Muscle layer of colon (tissue), 2 donors: ENCODE data around the gene FAM240B.

ENCODE experiments used
- H3K27ac ChIP-seq: one replicate; pipeline ENCODE4 v1.7.0; 2013; ENCODE audit warnings: low read depth, mild to moderate bottlenecking, low read length, moderate library complexity
- H3K27me3 ChIP-seq, 2 donors: one replicate each; pipeline ENCODE4 v1.7.0; 2013; ENCODE audit warnings: low read length in 2 of 2, mild to moderate bottlenecking in 2 of 2; ENCODE audit not compliant: insufficient read depth in 2 of 2, control insufficient read depth in 1 of 2
- H3K36me3 ChIP-seq: one replicate; pipeline ENCODE4 v1.7.0; 2013; ENCODE audit warnings: mild to moderate bottlenecking, low read length; ENCODE audit not compliant: insufficient read depth
- H3K4me1 ChIP-seq: one replicate; pipeline ENCODE4 v1.7.0; 2013; ENCODE audit warnings: mild to moderate bottlenecking, low read length; ENCODE audit not compliant: insufficient read depth
- H3K4me3 ChIP-seq, 2 donors: one replicate each; pipeline ENCODE4 v1.7.0; 2013; ENCODE audit warnings: low read length in 2 of 2, low read depth in 1 of 2, mild to moderate bottlenecking in 1 of 2, moderate library complexity in 1 of 2
- H3K9ac ChIP-seq: one replicate; pipeline ENCODE4 v1.7.0; 2013; ENCODE audit warnings: low read length
- H3K9me3 ChIP-seq: one replicate; pipeline ENCODE4 v1.7.0; 2013; ENCODE audit warnings: mild to moderate bottlenecking, low read length
- donor health status: abdominal sarcoma.
- donor health status: Adenocarcinoma of cecum.

The FAM240B gene

DNA sequence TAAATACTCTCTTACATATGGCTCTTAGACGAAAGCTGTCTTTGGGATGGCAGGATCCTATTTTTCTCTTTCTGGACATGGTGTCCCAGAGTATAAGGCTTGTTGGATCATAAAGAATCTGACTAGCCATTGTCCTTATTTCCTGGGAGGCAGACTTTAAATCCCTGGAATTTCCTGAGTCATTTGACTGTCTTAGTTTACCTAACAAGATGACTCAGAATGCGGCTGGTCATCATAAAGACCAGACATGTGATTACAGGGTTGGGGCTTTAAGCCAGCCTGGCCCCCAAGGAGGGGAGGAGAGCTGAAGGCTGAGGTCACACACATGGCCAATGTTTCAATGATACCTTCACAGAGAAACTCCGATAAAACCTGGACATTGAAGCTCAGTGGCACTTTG is 37.2 kb downstream of the FAM240B start:
- Histone ChIP-seq H3K36me3 (no peaks in the 10 kb centered on the region), H3K27me3 (no peaks in the 10 kb centered on the region), H3K4me1 (no peaks in the 10 kb centered on the region), H3K4me3 (no peak overlapping the region), H3K27ac (no peak overlapping the region), H3K9ac (no peak overlapping the region), H3K9me3 (no peaks in the 10 kb centered on the region)

DNA sequence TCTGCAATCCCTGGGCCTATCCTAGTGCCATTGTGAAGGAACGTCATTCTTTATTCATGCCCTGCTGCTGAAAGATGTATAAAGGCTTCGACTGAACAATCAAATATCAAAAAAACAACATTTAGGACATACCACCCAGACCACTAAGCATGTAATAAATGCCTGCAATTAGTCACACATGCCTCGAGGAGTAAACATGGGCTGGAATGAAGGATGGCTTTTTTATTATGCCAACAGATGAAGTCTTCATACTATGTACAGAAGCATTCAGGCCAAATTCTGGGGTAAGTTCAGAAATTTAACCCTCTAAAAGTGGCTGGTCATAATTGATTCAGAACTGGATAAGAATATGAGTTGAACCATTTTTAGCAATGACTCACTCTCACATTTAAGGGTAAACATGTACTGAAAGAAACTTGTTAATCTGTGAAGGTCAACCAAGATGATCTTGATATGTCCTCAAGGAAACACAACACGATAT is 38.1 kb downstream of the FAM240B start:
- no peaks in the 10 kb centered on the region for H3K4me1 ChIP-seq
- H3K36me3 ChIP-seq: no peaks in the 10 kb centered on the region
- H3K27me3 ChIP-seq: no peaks in the 10 kb centered on the region
- H3K9ac ChIP-seq: no peak overlapping the region
- no peaks in the 10 kb centered on the region for H3K9me3 ChIP-seq
- no peak overlapping the region for H3K4me3 ChIP-seq
- H3K27ac ChIP-seq: no peak overlapping the region

DNA sequence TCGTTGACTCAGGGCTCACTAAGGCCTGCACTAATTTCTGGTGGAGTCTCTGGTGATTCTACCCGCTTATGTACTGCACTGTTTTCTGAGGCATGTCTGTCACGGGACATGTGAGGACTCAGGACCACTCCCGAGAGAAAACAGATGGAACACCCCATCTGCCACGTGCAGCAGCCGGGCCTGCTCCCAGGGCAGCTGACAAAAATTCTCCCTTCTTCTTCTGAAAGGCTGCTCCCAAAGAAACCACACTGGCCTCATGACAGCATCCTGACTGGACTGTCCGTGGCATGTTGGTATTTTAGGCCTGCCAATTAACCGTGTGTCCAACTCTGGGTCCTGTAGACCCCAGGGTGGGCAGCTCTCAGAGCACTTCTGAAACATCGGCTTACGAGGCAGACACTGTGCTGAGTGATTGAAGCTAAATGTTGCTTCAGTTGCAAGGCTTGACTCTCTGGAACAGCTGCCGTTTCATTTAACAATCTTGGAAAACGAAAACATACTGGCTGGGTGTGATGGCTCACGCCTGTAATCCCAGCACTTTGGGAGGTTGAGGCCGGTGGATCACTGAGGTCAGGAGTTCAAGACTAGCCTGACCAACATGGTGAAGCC is 39.0 kb downstream of the FAM240B start:
- H3K9me3 ChIP-seq: no peaks in the 10 kb centered on the region
- H3K4me1 ChIP-seq: no peaks in the 10 kb centered on the region
- H3K9ac ChIP-seq: no peak overlapping the region
- no peak overlapping the region for H3K4me3 ChIP-seq
- no peaks in the 10 kb centered on the region for H3K36me3 ChIP-seq
- H3K27ac ChIP-seq: no peak overlapping the region
- H3K27me3 ChIP-seq: no peaks in the 10 kb centered on the region

DNA sequence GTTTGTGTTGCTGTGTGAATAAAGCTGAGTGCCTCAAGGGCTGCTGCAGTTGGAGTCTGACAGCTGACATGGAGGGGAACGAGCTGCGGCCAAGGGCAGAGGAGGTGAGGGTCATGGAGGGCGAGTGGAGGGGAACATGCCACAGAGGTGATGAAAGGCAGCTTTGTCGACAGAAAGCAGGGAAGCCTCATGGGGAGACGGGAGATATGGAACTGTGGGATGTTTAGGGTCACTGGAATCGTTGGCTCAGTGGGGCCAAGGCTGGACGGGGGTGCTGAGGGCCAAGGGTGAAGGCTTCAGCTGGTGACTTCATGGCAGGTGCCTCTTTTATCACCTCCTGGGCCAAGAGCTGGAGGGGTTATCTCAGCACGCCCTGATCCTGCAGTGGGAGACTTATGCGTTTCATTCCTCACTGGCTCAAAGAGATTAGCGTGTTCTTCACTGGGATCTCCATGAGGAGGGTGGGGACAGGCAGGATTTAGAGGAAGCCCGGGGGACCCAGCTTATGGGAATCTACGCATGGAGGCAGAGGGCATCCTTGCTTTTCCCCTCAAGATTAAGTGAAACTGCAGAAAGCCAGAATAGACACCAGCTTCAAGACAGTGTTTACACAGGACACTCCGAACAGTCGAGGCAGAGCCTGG is 42.2 kb downstream of the FAM240B start:
- H3K9me3 ChIP-seq: no peaks in the 10 kb centered on the region
- no peaks in the 10 kb centered on the region for H3K4me1 ChIP-seq
- H3K4me3 ChIP-seq: no peak overlapping the region
- no peaks in the 10 kb centered on the region for H3K27me3 ChIP-seq
- no peak overlapping the region for H3K9ac ChIP-seq
- no peaks in the 10 kb centered on the region for H3K36me3 ChIP-seq
- H3K27ac ChIP-seq: no peak overlapping the region

DNA sequence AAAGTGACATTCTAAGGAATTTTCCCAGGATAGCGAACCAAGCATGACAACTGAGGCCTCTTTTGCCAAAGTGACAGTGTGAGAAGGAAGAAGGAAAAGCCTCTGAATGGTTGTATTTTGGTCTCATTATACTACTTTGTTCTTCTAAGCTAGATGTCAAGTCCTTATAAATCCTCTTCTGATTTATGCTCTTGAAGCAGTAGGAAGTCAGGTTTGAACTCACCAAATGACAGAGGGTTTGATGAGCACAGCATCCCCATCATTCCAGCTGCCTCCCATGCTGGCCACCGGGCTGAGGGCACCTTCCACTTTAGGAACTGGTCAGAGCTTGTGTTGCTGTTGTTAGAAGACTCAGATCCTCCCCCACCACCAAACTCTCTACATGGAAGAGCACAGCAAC is 44.1 kb downstream of the FAM240B start:
- Histone ChIP-seq H3K9me3 (no peaks in the 10 kb centered on the region), H3K9ac (no peak overlapping the region), H3K4me1 (no peaks in the 10 kb centered on the region), H3K27me3 (no peaks in the 10 kb centered on the region), H3K4me3 (no peak overlapping the region), H3K36me3 (no peaks in the 10 kb centered on the region), H3K27ac (no peak overlapping the region)

DNA sequence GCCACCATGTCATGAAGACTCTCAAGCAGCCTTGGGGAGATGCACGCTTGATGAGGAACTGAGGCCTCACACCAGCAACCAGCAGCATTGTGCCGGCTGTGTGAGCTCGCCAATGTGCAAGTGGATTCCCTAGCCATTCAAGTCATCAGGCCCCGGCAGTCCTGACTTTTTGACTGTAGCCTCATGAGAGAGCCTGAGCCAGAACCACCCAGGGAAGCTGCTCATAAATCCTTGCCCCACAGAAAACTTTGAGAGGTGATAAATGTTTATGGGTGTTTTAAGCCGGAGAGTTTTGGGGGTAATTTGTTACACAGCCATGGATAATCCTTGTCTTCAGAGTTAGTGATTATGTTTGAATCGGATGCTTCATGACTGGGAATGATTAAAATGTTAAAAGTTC is 44.7 kb downstream of the FAM240B start:
- H3K4me3 ChIP-seq: no peak overlapping the region
- H3K9me3 ChIP-seq: no peaks in the 10 kb centered on the region
- no peak overlapping the region for H3K27ac ChIP-seq
- H3K27me3 ChIP-seq: no peaks in the 10 kb centered on the region
- no peaks in the 10 kb centered on the region for H3K4me1 ChIP-seq
- H3K9ac ChIP-seq: no peak overlapping the region
- H3K36me3 ChIP-seq: no peaks in the 10 kb centered on the region

DNA sequence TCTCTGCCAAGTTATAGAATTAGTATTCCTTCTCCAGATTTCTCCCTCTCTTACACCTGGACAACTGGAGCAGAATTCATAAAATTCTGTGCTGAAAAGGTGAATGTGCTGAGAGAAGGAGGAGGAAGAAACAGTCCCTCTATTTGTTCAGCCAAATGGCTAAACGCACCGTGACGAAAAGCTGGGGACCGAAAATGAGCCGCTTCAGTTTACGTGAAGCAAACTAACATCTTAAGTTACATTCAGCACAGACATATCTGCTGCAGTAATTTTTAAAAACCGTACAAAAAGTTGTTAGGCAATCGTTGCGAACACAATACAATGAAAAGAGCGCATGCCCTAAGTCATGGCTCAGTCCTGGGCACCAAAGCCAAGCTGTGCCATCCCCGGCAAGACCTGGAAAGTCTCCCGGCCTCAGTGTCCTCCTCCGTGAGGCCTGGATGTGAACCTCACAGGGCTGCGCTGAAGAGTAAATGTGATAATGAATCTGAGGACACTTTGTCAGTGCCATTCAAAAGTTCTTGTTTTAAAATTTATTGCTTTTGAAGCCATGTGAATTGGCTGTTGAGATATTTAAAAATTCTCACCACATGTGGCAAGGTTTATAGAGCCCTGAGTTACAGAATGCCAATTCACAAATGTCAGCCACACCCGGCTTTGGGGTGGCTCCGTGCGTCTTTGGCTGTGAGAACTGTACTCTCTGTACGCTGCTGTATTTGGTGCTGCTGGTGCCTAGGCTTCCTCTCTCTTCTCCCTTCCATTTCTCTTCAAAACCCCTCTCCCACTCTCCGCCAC is 46.3 kb downstream of the FAM240B start:
- H3K9ac ChIP-seq: no peak overlapping the region
- H3K36me3 ChIP-seq: no peaks in the 10 kb centered on the region
- H3K9me3 ChIP-seq: no peaks in the 10 kb centered on the region
- H3K27ac ChIP-seq: no peak overlapping the region
- no peak overlapping the region for H3K4me3 ChIP-seq
- H3K4me1 ChIP-seq: no peaks in the 10 kb centered on the region
- no peaks in the 10 kb centered on the region for H3K27me3 ChIP-seq

DNA sequence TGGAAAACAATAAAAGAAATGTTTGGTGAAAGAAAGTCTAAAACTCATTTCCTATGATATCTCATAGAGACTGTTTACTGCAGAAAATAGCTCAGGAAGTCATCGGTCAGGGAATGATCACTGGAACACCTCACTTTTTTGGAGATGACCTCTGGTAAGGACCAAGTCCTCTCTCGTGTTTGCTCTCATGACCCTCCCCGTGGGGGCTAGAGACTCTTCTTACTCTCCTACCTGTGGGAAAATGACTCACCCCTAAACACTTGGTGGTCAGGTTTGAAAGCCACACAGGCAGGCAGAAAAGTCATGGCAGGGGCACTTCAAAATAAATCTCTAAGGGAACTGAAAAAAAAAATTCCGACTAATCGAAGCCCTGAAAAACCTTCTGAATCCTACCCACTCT is 48.2 kb downstream of the FAM240B start:
- Histone ChIP-seq H3K9me3 (no peaks in the 10 kb centered on the region), H3K27me3 (no peaks in the 10 kb centered on the region), H3K4me3 (no peak overlapping the region), H3K4me1 (no peaks in the 10 kb centered on the region), H3K9ac (no peak overlapping the region), H3K36me3 (no peaks in the 10 kb centered on the region), H3K27ac (no peak overlapping the region)

DNA sequence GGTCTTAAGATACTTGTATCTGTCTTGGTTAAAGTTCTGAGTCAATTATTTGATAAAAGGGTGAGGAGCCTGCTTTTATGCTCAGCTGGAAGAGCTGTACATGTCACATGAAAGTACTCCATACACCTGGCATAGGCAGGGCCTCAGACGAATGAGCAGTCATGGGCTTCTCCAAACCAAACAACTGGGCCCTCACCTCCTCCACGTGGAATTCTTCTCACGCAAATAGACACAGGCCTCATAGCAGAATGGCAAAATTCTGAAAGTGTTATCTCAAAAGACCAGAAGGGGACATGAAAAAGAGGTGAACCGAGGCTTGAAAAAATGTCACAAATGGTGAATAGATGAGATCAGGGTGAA is 48.6 kb downstream of the FAM240B start:
- no peaks in the 10 kb centered on the region for H3K9me3 ChIP-seq
- H3K4me1 ChIP-seq: no peaks in the 10 kb centered on the region
- H3K4me3 ChIP-seq: no peak overlapping the region
- H3K27me3 ChIP-seq: no peaks in the 10 kb centered on the region
- H3K27ac ChIP-seq: no peak overlapping the region
- no peaks in the 10 kb centered on the region for H3K36me3 ChIP-seq
- H3K9ac ChIP-seq: no peak overlapping the region

DNA sequence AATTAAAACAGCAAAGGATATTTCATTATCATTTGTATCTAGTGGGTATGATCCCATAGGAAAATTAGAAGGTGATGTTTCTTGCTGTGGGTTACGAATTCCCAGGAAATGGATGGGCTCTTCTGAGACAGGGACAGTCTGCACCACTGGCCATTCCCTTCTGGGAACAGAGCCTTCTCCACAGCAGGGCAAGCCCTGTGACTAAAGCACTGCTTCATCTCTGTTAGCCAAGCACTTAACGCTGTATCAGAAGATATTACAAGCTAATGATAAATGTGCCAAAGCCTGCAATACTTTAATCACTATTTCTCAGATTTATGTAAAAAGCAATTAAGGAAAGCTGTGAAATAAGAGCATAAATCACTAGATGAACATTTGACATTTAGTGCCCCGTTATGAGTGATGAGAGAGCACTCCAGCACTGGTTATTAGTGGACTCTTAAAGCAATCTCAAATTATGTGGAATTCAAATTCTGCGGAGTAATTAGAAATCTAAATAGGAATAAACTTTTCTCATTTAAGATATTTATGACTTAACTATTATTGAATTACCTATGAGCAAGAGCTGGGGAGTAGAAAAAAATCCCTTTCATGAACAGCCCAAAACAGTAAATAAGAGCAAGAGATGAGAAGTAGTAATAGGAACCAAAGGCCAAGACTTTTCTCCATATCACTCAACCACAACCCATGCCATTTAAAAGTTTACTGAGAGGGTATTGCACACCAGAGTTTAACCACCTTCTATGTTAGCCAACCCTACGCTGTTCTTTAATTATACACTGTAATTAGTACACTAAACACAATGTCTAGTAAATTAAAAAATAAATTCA is 49.2 kb downstream of the FAM240B start:
- H3K4me1 ChIP-seq: no peaks in the 10 kb centered on the region
- no peak overlapping the region for H3K9ac ChIP-seq
- H3K27me3 ChIP-seq: no peaks in the 10 kb centered on the region
- H3K4me3 ChIP-seq: no peak overlapping the region
- H3K36me3 ChIP-seq: no peaks in the 10 kb centered on the region
- no peak overlapping the region for H3K27ac ChIP-seq
- no peaks in the 10 kb centered on the region for H3K9me3 ChIP-seq

DNA sequence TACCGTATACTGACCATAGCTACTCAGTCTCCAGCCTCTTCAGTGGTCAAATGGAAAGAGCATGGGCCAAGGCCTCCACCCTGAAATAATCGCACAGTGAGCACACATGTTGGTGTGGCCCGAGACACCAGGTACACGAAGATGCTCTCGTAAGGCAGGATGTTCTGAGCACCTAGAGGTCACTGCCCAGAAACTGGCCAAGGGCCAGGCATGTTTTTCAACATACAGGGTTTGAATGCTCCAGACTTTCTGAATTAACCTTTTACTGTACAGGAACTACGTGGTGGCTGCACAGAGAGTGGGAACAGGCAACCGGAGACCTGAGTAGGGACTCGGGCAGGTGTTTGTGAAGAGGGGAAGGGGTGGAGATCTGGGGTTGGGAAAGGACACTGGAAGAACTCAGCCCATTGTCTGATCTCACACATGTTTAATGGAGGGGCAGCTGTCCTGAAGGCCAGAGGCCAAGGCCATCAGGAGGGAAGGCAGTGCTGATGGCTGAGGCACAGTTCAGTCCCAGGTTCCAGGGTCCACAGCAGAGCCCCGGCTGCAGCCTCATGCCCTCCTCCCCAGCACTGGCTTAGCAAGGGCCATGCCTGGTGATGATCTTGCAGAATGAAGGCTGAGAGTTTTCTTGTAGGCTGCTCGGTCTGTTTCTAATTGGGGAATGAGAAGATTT is 51.0 kb downstream of the FAM240B start:
- Histone ChIP-seq H3K4me1 (no peaks in the 10 kb centered on the region), H3K36me3 (no peaks in the 10 kb centered on the region), H3K27ac (no peak overlapping the region), H3K4me3 (no peak overlapping the region), H3K9me3 (no peaks in the 10 kb centered on the region), H3K9ac (no peak overlapping the region), H3K27me3 (no peaks in the 10 kb centered on the region)
